ENCODE results near the gene P2RY12.

GRCh38 chr3:151303751-151304150, 80.8 kb downstream of the P2RY12 start:
- no peak for TF ChIP-seq CTCF (IDR thresholded peaks at IDR 0.05)
- no peak for TF ChIP-seq POLR2AphosphoS5 (IDR thresholded peaks at IDR 0.05)
